H1 (cell line): ENCODE results near the gene ASIC2. TPM values are rescaled to one million over a fixed set of nuclear protein-coding genes. Genes with fewer than 3 reads are reported as not detected.

Experiments
- CTCF ChIA-PET: fragments of 300-600 bp; sonication (Branson Sonifier 250); formaldehyde crosslinking; loops from one replicate; lab custom pipeline; 2021; ENCODE audit not compliant: partially characterized antibody; lab: Charles Lee
- POLR2A ChIA-PET: fragments of 300-600 bp; sonication (Branson Sonifier 250); formaldehyde crosslinking; loops from one replicate; lab custom pipeline; 2021; ENCODE audit warnings: inconsistent platforms; ENCODE audit not compliant: partially characterized antibody; lab: Charles Lee
- DNase-seq, 2 experiments: peaks; one replicate each; pipeline versions ENCODE4 v3.0.0 to v3.0.0-alpha.2; 2010 to 2022; ENCODE audit warnings: low spot score in 2 of 2, low read depth in 1 of 2, mixed read lengths in 1 of 2
- FAIRE-seq: peaks from 2 replicates; lab custom pipeline; 2011; peaks lifted over from hg19 to GRCh38; lab: Jason Lieb, UNC
- H2AFZ ChIP-seq: 2 replicates; pipeline ENCODE4 v1.8.1; 2012; ENCODE audit warnings: low read length, inconsistent platforms
- H2AK5ac ChIP-seq: 2 replicates; pipeline ENCODE4 v1.6.1; 2013; ENCODE audit warnings: low read depth, low read length
- H2BK120ac ChIP-seq: replicated peaks from 2 replicates; pipeline ENCODE3; 2013; ENCODE audit warnings: low read depth, low read length, inconsistent platforms
- H2BK12ac ChIP-seq: 2 replicates; pipeline ENCODE4 v1.6.1; 2013; ENCODE audit warnings: low read depth, low read length
- H2BK15ac ChIP-seq: 2 replicates; pipeline ENCODE4 v1.6.1; 2013; ENCODE audit warnings: low read length
- H2BK20ac ChIP-seq: 2 replicates; pipeline ENCODE4 v1.6.1; 2013; ENCODE audit warnings: low read length
- H2BK5ac ChIP-seq: 2 replicates; pipeline ENCODE4 v1.6.1; 2013; ENCODE audit warnings: low read depth, low read length
- H3K14ac ChIP-seq: 2 replicates; pipeline ENCODE4 v1.6.1; 2013; ENCODE audit warnings: inconsistent platforms; ENCODE audit not compliant: insufficient read length
- H3K18ac ChIP-seq: 2 replicates; pipeline ENCODE4 v1.6.1; 2013; ENCODE audit warnings: low read length; ENCODE audit errors: extremely low read depth
- H3K23ac ChIP-seq: 2 replicates; pipeline ENCODE4 v1.6.1; 2013; ENCODE audit warnings: inconsistent platforms; ENCODE audit not compliant: insufficient read length
- H3K23me2 ChIP-seq: 2 replicates; pipeline ENCODE4 v1.6.1; 2013; ENCODE audit warnings: low read depth, low read length
- H3K27ac ChIP-seq: 2 replicates; pipeline ENCODE4 v1.6.1; 2011; ENCODE audit warnings: low read depth, low read length, inconsistent platforms
- H3K27me3 ChIP-seq, 4 experiments: replicated peaks in 1 of 4; 1 replicate in 1 of 4; 2 replicates in 3 of 4; pipeline versions ENCODE4 v1.6.1 to v1.8.1; 2011 to 2013; ENCODE audit warnings: low read length in 3 of 4, mild to moderate bottlenecking in 3 of 4, inconsistent platforms in 2 of 4, mixed read lengths in 2 of 4, moderate library complexity in 1 of 4; ENCODE audit not compliant: control insufficient read depth in 3 of 4, insufficient read depth in 3 of 4; ENCODE audit errors: extremely low read depth in 1 of 4
- H3K36me3 ChIP-seq, 4 experiments: 2 replicates each; pipeline versions ENCODE4 v1.6.1 to v1.8.1; 2011 to 2013; ENCODE audit warnings: mild to moderate bottlenecking in 4 of 4, low read length in 3 of 4, moderate library complexity in 2 of 4, control low read depth in 1 of 4, inconsistent platforms in 1 of 4; ENCODE audit not compliant: insufficient read depth in 4 of 4, control insufficient read depth in 2 of 4
- H3K4ac ChIP-seq: replicated peaks from 2 replicates; pipeline ENCODE3; 2013; ENCODE audit warnings: low read length, low read depth, mixed read lengths, inconsistent platforms; ENCODE audit not compliant: insufficient read length
- H3K4me1 ChIP-seq, 4 experiments: replicated peaks in 1 of 4; 1 replicate in 1 of 4; 2 replicates in 3 of 4; pipeline versions ENCODE4 v1.6.1 to v1.8.1; 2011 to 2013; ENCODE audit warnings: low read length in 3 of 4, inconsistent platforms in 2 of 4, mixed read lengths in 1 of 4; ENCODE audit not compliant: insufficient read depth in 4 of 4, control insufficient read depth in 3 of 4
- H3K4me2 ChIP-seq, 2 experiments: 2 replicates each; pipeline versions ENCODE4 v1.6.1 to v1.8.1; 2011 to 2013; ENCODE audit warnings: low read depth in 2 of 2, low read length in 2 of 2, control low read depth in 1 of 2, inconsistent platforms in 1 of 2, mild to moderate bottlenecking in 1 of 2; ENCODE audit not compliant: insufficient read depth in 1 of 2
- H3K4me3 ChIP-seq, 4 experiments: fragments of 200-600, 300-600 bp in 1 of 4; sonication (generic), shearing (Covaris generic), sonication (Bioruptor Twin) in 1 of 4; 2 replicates each; pipeline versions ENCODE4 v1.5.1 to v1.8.1; 2011 to 2016; ENCODE audit warnings: low read length in 4 of 4, low read depth in 3 of 4, control low read depth in 2 of 4, inconsistent platforms in 2 of 4, mild to moderate bottlenecking in 2 of 4, mixed read lengths in 1 of 4, moderate library complexity in 1 of 4; ENCODE audit not compliant: insufficient read depth in 2 of 4; ENCODE audit errors: extremely low read depth in 1 of 4
- H3K56ac ChIP-seq: replicated peaks from 2 replicates; pipeline ENCODE3; 2013; ENCODE audit warnings: low read depth, mild to moderate bottlenecking, mixed read lengths, low read length, inconsistent platforms; ENCODE audit not compliant: insufficient read length
- H3K79me1 ChIP-seq: 2 replicates; pipeline ENCODE4 v1.6.1; 2013; ENCODE audit warnings: low read depth, low read length, control low read depth
- H3K79me2 ChIP-seq, 2 experiments: 2 replicates each; pipeline versions ENCODE4 v1.6.1 to v1.8.1; 2012 to 2013; ENCODE audit warnings: low read length in 2 of 2, mild to moderate bottlenecking in 2 of 2, inconsistent platforms in 1 of 2; ENCODE audit not compliant: insufficient read depth in 2 of 2, control insufficient read depth in 1 of 2
- H3K9ac ChIP-seq, 4 experiments: replicated peaks in 1 of 4; 1 replicate in 1 of 4; 2 replicates in 3 of 4; pipeline versions ENCODE4 v1.6.1 to v1.8.1; 2011 to 2013; ENCODE audit warnings: low read depth in 3 of 4, low read length in 3 of 4, control low read depth in 2 of 4, mild to moderate bottlenecking in 2 of 4, moderate library complexity in 2 of 4, inconsistent platforms in 1 of 4; ENCODE audit errors: extremely low read depth in 1 of 4
- H3K9me3 ChIP-seq, 2 experiments: 2 replicates each; pipeline versions ENCODE4 v1.6.1 to v1.8.1; 2012 to 2013; ENCODE audit warnings: mild to moderate bottlenecking in 2 of 2, moderate library complexity in 2 of 2, control low read depth in 1 of 2, inconsistent platforms in 1 of 2, low read depth in 1 of 2, low read length in 1 of 2, mixed read lengths in 1 of 2; ENCODE audit not compliant: insufficient read depth in 2 of 2
- H4K20me1 ChIP-seq, 2 experiments: replicated peaks in 1 of 2; 2 replicates each; pipeline versions ENCODE3 to v1.8.1; 2011 to 2013; ENCODE audit warnings: inconsistent platforms in 2 of 2, low read length in 2 of 2, mild to moderate bottlenecking in 1 of 2; ENCODE audit not compliant: insufficient read depth in 2 of 2, control insufficient read depth in 1 of 2
- H4K5ac ChIP-seq: 2 replicates; pipeline ENCODE4 v1.6.1; 2013; ENCODE audit warnings: low read length, low read depth, mixed read lengths, inconsistent platforms; ENCODE audit not compliant: insufficient read length
- H4K8ac ChIP-seq: 2 replicates; pipeline ENCODE4 v1.8.0; 2013; ENCODE audit warnings: mild to moderate bottlenecking, moderate library complexity, low read length, inconsistent platforms; ENCODE audit not compliant: insufficient read depth; ENCODE audit errors: extremely low read depth
- H4K91ac ChIP-seq: replicated peaks from 2 replicates; pipeline ENCODE3; 2013; ENCODE audit warnings: low read length, mixed read lengths, inconsistent platforms; ENCODE audit not compliant: insufficient read length
- CBX5 ChIP-seq: fragments of 300-800, 300-1000 bp; sonication (generic); IDR thresholded peaks from 2 replicates; pipeline ENCODE4 v1.7.1; 2016; ENCODE audit warnings: antibody characterized with exemption, low read length, low read depth
- CTBP2 ChIP-seq: IDR thresholded peaks from 2 replicates; pipeline ENCODE4 v1.7.0; 2011; ENCODE audit warnings: borderline replicate concordance, mild to moderate bottlenecking, moderate library complexity, mixed read lengths, low read length; ENCODE audit not compliant: insufficient read depth, insufficient read length
- HDAC6 ChIP-seq: IDR thresholded peaks from one replicate; pipeline ENCODE4 v1.7.1; 2012; ENCODE audit warnings: low read depth, mild to moderate bottlenecking, inconsistent platforms, low read length, moderate library complexity
- KDM4A ChIP-seq: IDR thresholded peaks from one replicate; pipeline ENCODE4 v1.7.1; 2012; ENCODE audit warnings: low read depth, mild to moderate bottlenecking, moderate library complexity, low read length, inconsistent platforms; ENCODE audit not compliant: severe bottlenecking
- KDM5A ChIP-seq: fragments of 200-600 bp; IDR thresholded peaks from 2 replicates; pipeline ENCODE4 v1.7.1; 2012; ENCODE audit warnings: mild to moderate bottlenecking, low read length, inconsistent platforms, mixed read lengths
- POLR2AphosphoS5 ChIP-seq: IDR thresholded peaks from 2 replicates; pipeline ENCODE4 v1.6.1; 2011; ENCODE audit warnings: low read depth, low read length
- RAD21 ChIP-seq, 2 experiments: IDR thresholded peaks in 1 of 2; conservative IDR thresholded peaks in 1 of 2; 2 replicates each; pipeline ENCODE4 v1.6.1; 2011; ENCODE audit warnings: low read depth in 2 of 2, low read length in 2 of 2, improper control_type of control experiment in 1 of 2, inconsistent platforms in 1 of 2, mild to moderate bottlenecking in 1 of 2, moderate library complexity in 1 of 2
- RNF2 ChIP-seq: fragments of 200-900, 300-1000 bp; sonication (generic); IDR thresholded peaks from 2 replicates; pipeline ENCODE4 v1.7.1; 2016; ENCODE audit warnings: borderline replicate concordance, low read depth, mild to moderate bottlenecking, antibody characterized with exemption, low read length; ENCODE audit not compliant: poor library complexity, severe bottlenecking; ENCODE audit errors: missing control alignments
- WGBS, 2 experiments: shearing (Covaris generic) in 1 of 2; methylation state at CpG; one replicate each; pipeline versions ENCODE4 v1.1.6 to v1.1.7; 2013 to 2015; ENCODE audit warnings: low lambda C conversion rate in 2 of 2, mixed read lengths in 2 of 2, inconsistent platforms in 1 of 2, low coverage in 1 of 2, missing lambda C conversion rate in 1 of 2; ENCODE audit not compliant: insufficient replicate concordance in 2 of 2, insufficient coverage in 1 of 2, insufficient read length in 1 of 2; ENCODE audit errors: extremely low coverage in 1 of 2, missing lambda C conversion rate in 1 of 2; 5-methylcytosine and 5-hydroxymethylcytosine counted together
- polyA plus RNA-seq, 7 experiments: library from polyadenylated mRNA; depleted of rRNA in 3 of 7; stranded (reverse) in 5 of 7; unstranded in 2 of 7; fragments of >200 nt in 5 of 7; fragments of 200-250 nt in 2 of 7; gene quantifications; 1 replicate in 5 of 7; 2 replicates in 1 of 7; 4 replicates in 1 of 7; pipeline versions ENCODE4 v1.2.1 to v1.2.3, GENCODE V29; 2011 to 2013; ENCODE audit warnings: missing spikeins in 2 of 7, mixed read lengths in 2 of 7
- total RNA-seq: library from RNA; stranded (reverse); fragmentation: NEBNext Ultra II Directional; extraction: Animal tissue kit (Norgen Biotek cat#: 25700); gene quantifications from 2 replicates; pipeline ENCODE4 v1.2.1, GENCODE V29; 2021
- TF ChIP-seq, protein P1 (sequence below): IDR thresholded peaks from 2 replicates; pipeline ENCODE4 v1.6.1; 2012; ENCODE audit warnings: low read length, inconsistent platforms

Gene ASIC2
- total and polyA plus RNA-seq, 2 of the 8 experiments (the other 6 are each of a cell fraction or from before 2014, with no cell fraction given): 0.86 to 1.2 TPM

- Histone ChIP-seq H3K4ac (no peak overlapping the region), H2BK20ac (no peak overlapping the region), H2BK5ac (no peak overlapping the region), H3K56ac (no peak overlapping the region), H3K18ac (no peak overlapping the region), H3K36me3 (no peaks in the 10 kb centered on the region), H4K5ac (no peak overlapping the region), H3K23me2 (no peaks in the 10 kb centered on the region), H3K4me2 (no peak overlapping the region), H3K23ac (no peak overlapping the region), H3K79me1 (no peaks in the 10 kb centered on the region), H2BK12ac (no peak overlapping the region), H4K91ac (no peak overlapping the region), H3K27me3 (no peaks in the 10 kb centered on the region; a peak in 1 of 7 replicates), H3K14ac (no peak overlapping the region), H3K9ac (no peak overlapping the region), H4K20me1 (no peaks in the 10 kb centered on the region), H3K9me3 (no peaks in the 10 kb centered on the region), H3K27ac (no peak overlapping the region), H3K4me1 (no peaks in the 10 kb centered on the region), H2BK120ac (no peak overlapping the region), H3K79me2 (no peaks in the 10 kb centered on the region), H2AFZ (no peak overlapping the region), H3K4me3 (no peak overlapping the region), H2BK15ac (no peak overlapping the region), H4K8ac (no peak overlapping the region), H2AK5ac (no peak overlapping the region)
- ChIA-PET CTCF (interaction anchor here (1.0 to 1.4 kb wide), 2 partner anchors 15 to 16 kb away, joined by 3 to 4 read pairs; no protein-coding TSS in a partner anchor), POLR2A (interaction anchor here (1.1 kb wide), 1 partner anchor 23 kb away, joined by 3 read pairs; no protein-coding TSS in a partner anchor)
- 82% methylated on average over 5 of the region's 5 CpGs; no CpG with 5 or more reads in 1 of the 2 experiments for WGBS, 2 experiments
- DNase-seq (no peak), FAIRE-seq (no peak)
- TF ChIP-seq KDM5A: no peak
- no peak for TF ChIP-seq RAD21 (IDR thresholded peaks at IDR 0.05 in 1 of 2, conservative IDR thresholded peaks at IDR 0.05 in 1 of 2; ENCODE audit: low read depth in 2 of 2, low read length in 2 of 2)
- no peak for TF ChIP-seq POLR2AphosphoS5
- TF ChIP-seq, protein P1, sequence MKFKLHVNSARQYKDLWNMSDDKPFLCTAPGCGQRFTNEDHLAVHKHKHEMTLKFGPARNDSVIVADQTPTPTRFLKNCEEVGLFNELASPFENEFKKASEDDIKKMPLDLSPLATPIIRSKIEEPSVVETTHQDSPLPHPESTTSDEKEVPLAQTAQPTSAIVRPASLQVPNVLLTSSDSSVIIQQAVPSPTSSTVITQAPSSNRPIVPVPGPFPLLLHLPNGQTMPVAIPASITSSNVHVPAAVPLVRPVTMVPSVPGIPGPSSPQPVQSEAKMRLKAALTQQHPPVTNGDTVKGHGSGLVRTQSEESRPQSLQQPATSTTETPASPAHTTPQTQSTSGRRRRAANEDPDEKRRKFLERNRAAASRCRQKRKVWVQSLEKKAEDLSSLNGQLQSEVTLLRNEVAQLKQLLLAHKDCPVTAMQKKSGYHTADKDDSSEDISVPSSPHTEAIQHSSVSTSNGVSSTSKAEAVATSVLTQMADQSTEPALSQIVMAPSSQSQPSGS: no peak
- no peak for TF ChIP-seq RNF2
- no peak for TF ChIP-seq KDM4A
- TF ChIP-seq HDAC6: no peak
- no peak for TF ChIP-seq CBX5
- no peak for TF ChIP-seq CTBP2
Observed at GRCh38 chr17:33120103-33120502, 173.0 kb downstream of the ASIC2 start.
